Stomach smooth muscle (tissue), 2 donors: ENCODE results near the gene CCDC112.

Experiments used
- H3K27ac ChIP-seq: one replicate; pipeline ENCODE4 v1.7.0; 2013; ENCODE audit warnings: mild to moderate bottlenecking, low read length, inconsistent platforms
- H3K27me3 ChIP-seq, 2 donors: one replicate each; pipeline ENCODE4 v1.7.0; 2013; ENCODE audit warnings: low read length in 2 of 2; ENCODE audit not compliant: insufficient read depth in 2 of 2, control insufficient read depth in 1 of 2
- H3K36me3 ChIP-seq, 2 donors: one replicate each; pipeline ENCODE4 v1.7.0; 2013; ENCODE audit warnings: low read length in 2 of 2; ENCODE audit not compliant: control insufficient read depth in 2 of 2, insufficient read depth in 2 of 2
- H3K4me1 ChIP-seq: one replicate; pipeline ENCODE4 v1.7.0; 2013; ENCODE audit warnings: low read length; ENCODE audit not compliant: control insufficient read depth, insufficient read depth
- H3K4me3 ChIP-seq, 2 donors: one replicate each; pipeline ENCODE4 v1.7.0; 2013; ENCODE audit warnings: low read length in 2 of 2
- H3K9ac ChIP-seq, 2 donors: one replicate each; pipeline ENCODE4 v1.7.0; 2013; ENCODE audit warnings: low read length in 2 of 2, mild to moderate bottlenecking in 1 of 2
- H3K9me3 ChIP-seq, 2 donors: one replicate each; pipeline ENCODE4 v1.7.0; 2013; ENCODE audit warnings: low read length in 2 of 2; ENCODE audit not compliant: control insufficient read depth in 2 of 2
- donor health status: healthy.
- donor health status: Pancreatic carcinoma.

CCDC112 gene, protein sequence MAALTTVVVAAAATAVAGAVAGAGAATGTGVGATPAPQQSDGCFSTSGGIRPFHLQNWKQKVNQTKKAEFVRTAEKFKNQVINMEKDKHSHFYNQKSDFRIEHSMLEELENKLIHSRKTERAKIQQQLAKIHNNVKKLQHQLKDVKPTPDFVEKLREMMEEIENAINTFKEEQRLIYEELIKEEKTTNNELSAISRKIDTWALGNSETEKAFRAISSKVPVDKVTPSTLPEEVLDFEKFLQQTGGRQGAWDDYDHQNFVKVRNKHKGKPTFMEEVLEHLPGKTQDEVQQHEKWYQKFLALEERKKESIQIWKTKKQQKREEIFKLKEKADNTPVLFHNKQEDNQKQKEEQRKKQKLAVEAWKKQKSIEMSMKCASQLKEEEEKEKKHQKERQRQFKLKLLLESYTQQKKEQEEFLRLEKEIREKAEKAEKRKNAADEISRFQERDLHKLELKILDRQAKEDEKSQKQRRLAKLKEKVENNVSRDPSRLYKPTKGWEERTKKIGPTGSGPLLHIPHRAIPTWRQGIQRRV

DNA sequence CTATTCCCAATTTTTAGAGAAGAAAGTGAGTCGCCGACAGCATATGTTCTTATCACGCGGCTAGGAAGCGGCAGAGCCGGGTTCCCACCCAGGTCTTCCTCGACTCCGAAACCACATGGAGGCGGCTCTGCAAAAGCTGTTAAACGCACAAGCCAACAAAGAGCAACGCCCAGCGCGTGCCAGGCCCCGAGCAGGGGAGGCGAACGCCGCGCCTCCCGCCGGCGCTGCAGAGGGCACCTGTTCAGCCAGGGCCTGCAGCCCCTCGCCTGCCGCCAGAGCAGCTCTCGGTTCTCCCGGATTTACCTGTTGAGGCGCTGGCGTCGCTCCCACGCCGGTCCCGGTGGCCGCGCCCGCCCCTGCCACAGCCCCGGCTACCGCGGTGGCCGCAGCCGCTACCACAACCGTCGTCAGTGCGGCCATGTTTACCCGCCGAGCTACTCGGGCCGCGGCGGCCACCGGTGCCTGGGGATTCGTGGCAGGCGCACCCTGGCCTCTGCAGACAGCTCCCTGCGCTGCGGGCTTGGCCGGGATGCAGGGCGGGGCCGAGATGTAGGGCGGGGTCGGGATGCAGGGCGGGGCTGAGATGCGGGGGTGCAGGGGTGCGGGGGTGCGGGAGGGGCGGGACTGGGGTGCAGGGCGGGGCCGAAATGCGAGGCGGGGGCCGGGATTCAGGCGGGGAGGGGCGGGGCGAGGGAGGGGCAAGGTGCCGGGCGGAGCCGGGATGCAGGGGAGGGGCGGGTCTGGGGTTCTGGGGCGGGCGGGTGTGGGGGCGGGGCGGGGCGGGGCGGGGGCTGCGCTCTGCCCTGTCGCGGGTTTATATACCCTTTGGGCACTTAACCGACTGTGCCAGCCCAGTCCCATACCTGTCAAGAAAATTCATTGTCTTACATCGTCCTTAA is at the start of gene CCDC112:
Gene CCDC112, minus strand, starts transcription at position 531 of the 899 bp plus-strand sequence. Its CDS starts 111 bp downstream, at position 420.
- H3K27ac ChIP-seq: no peak within 1 kb of the TSS
- H3K4me1 ChIP-seq: peaks cover 5% of the 10 kb centered on the region
- H3K9ac ChIP-seq: peak within 1 kb of the TSS; percentile 36 to 60
- no peaks in the 10 kb centered on the region for H3K27me3 ChIP-seq
- H3K4me3 ChIP-seq: peak within 1 kb of the TSS; percentile 60 to 85
- no peaks in the 10 kb centered on the region for H3K9me3 ChIP-seq
- no peaks in the 10 kb centered on the region for H3K36me3 ChIP-seq

DNA sequence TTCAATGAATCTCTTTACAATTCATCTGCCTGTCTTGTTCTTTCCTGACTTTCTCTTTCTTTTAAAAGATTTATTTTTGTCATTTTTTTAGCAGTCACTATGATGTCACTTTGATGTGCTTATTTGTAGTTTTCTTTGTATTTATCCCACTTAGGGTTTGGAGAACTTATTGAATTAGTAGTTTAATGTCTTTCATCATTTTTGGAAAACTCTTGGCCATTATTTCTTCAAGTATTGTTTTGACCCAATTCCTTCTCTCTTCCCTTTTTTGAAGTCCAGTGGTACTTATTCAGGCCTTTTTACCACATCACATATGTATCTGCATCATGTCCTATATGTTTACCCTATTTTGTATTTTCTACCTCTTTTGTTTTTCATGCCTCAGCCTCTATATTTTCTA is 48.9 kb upstream of the CCDC112 start:
- no peaks in the 10 kb centered on the region for H3K4me1 ChIP-seq
- H3K27ac ChIP-seq: no peak overlapping the region
- H3K9ac ChIP-seq: no peak overlapping the region
- H3K4me3 ChIP-seq: no peak overlapping the region
- no peaks in the 10 kb centered on the region for H3K27me3 ChIP-seq
- no peaks in the 10 kb centered on the region for H3K9me3 ChIP-seq
- H3K36me3 ChIP-seq: no peaks in the 10 kb centered on the region

DNA sequence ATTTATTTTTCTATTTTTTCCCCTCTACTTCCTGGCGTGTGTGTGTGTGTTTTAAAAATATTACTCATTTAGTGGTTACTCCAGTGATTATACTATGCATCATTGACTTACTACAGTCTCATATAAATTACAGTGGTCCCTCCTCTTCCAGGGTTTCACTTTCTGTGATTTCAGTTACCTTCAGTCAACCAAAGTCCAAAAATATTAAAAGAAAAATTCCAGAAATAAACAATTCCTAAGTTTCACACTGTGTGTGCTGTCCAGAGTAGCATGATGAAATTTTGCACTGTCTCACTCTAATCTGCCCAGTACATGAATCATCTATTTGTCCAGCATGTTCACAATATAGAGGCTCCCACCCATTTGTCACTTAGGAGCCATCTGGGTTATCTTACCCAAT is 47.4 kb upstream of the CCDC112 start:
- Histone ChIP-seq H3K4me1 (no peaks in the 10 kb centered on the region), H3K4me3 (no peak overlapping the region), H3K27me3 (no peaks in the 10 kb centered on the region), H3K9me3 (no peaks in the 10 kb centered on the region), H3K27ac (no peak overlapping the region), H3K9ac (no peak overlapping the region), H3K36me3 (no peaks in the 10 kb centered on the region)

DNA sequence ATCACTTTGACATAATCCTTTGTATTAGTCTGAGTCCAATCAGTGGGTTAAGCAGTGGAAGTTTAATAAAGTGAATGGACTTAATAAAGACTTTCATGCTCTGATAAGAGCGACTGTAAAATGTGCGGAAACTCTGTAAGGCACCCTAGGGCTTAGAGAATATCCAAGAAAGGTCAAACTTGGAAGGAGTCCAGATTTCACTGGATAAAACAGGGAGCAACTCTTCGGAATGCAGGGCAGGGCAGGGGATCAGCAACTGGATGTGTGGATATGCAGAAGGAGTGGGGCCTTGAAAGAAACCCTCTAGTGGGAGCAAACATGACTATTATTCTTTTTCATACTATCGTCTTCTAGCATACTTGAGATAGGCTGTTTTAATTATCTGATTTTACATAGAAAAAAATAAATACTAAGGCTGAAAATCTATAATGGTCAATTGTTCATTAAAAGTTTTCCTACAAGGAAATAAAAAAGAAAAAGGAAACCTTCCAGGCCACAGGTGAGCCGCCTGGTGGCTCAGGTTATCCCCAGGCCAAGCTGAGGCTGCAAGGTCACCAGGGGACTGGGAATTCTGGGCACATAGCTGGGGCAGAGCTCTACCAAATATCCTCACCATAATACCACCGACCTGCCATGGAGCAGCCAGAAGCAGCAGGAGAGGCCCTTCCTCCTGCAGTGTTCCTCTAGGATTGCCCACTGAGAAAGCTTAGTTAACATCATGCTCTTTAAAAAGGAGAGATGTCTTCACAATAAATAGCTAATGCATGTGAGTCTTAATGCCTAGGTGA is 46.3 kb upstream of the CCDC112 start:
- H3K27ac ChIP-seq: no peak overlapping the region
- H3K27me3 ChIP-seq: no peaks in the 10 kb centered on the region
- no peak overlapping the region for H3K9ac ChIP-seq
- H3K4me1 ChIP-seq: no peaks in the 10 kb centered on the region
- H3K4me3 ChIP-seq: no peak overlapping the region
- no peaks in the 10 kb centered on the region for H3K9me3 ChIP-seq
- H3K36me3 ChIP-seq: no peaks in the 10 kb centered on the region

DNA sequence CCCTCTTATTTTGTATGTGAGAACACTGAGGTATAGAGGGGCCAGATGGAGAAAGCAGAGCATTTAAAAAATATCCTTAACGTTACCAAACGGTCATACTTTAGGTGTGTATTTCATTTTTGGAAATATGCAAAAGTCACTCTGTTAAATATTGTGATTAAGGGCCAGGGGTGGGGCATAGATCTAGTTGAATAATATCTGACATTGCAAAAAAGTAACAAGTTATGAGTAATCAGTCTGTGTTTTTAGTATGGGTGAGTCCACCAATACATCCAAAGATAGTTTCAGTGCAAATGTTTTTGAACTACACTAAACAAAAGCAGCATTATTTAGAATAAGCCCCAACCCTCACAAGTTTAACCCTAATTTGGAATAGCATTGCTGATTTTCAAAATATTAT is 45.3 kb upstream of the CCDC112 start:
- no peaks in the 10 kb centered on the region for H3K36me3 ChIP-seq
- H3K9ac ChIP-seq: no peak overlapping the region
- H3K9me3 ChIP-seq: no peaks in the 10 kb centered on the region
- H3K27ac ChIP-seq: no peak overlapping the region
- H3K27me3 ChIP-seq: no peaks in the 10 kb centered on the region
- H3K4me1 ChIP-seq: no peaks in the 10 kb centered on the region
- H3K4me3 ChIP-seq: no peak overlapping the region

DNA sequence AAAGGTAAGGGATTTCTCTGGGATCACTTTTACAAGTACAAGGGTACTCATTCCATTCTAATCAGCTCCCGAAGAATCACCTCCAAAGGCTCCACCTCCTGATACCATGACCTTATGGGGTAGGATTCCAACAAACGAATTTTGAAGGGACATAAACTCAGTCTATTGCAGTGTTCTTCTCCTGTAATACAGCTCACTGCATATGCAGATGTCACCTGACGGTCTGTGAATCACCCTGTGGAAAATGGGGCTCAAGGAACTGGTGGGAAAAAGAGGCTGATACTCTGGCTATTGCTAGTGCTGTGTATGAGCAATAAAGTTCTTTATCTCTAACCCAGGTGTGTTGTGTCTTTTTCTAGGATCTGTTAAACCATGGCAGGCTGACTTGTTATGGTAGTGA is 42.4 kb upstream of the CCDC112 start:
- no peak overlapping the region for H3K4me3 ChIP-seq
- no peaks in the 10 kb centered on the region for H3K27me3 ChIP-seq
- H3K27ac ChIP-seq: no peak overlapping the region
- H3K9me3 ChIP-seq: no peaks in the 10 kb centered on the region
- H3K4me1 ChIP-seq: no peaks in the 10 kb centered on the region
- no peak overlapping the region for H3K9ac ChIP-seq
- H3K36me3 ChIP-seq: no peaks in the 10 kb centered on the region

DNA sequence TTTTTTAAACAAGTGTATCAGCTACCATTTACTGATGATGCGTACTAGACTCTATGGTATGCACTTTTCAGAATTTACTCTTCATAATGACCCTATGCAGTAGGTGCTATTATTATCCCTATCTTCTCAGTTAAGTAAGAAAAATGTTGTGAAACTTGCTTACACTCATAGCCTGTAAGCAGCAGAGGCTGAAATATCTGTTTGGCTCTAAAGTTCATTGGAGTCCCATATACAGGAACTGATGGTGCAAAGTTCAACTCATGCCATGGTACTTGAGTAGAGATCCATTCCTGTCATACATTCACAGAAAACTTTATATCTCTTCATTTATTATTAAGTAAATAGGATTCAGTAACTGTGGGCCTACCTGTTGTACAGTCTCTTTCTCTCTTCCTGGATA is 41.4 kb upstream of the CCDC112 start:
- no peaks in the 10 kb centered on the region for H3K27me3 ChIP-seq
- H3K9ac ChIP-seq: no peak overlapping the region
- H3K36me3 ChIP-seq: no peaks in the 10 kb centered on the region
- no peaks in the 10 kb centered on the region for H3K9me3 ChIP-seq
- H3K4me1 ChIP-seq: no peaks in the 10 kb centered on the region
- H3K27ac ChIP-seq: no peak overlapping the region
- no peak overlapping the region for H3K4me3 ChIP-seq

DNA sequence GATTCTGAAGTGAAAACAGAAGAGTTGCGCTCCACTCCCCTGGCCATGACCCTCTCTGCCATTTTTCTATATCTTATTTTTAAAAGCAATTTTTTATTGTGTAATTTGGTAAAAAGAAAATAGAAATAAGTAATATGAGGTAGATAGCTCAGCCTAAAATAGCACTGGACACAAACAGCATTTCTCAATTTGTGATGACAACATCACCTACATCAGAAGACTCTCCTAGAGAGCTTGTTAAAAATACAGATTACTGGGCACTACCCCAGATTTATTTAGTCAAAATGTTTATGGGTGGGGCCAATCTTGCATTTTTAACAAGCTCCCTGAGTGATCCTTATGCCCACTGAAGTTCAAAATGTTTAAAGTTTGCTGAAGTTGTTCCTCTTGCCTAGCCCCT is 40.5 kb upstream of the CCDC112 start:
- Histone ChIP-seq H3K9me3 (no peaks in the 10 kb centered on the region), H3K4me3 (no peak overlapping the region), H3K27me3 (no peaks in the 10 kb centered on the region), H3K27ac (no peak overlapping the region), H3K36me3 (no peaks in the 10 kb centered on the region), H3K9ac (no peak overlapping the region), H3K4me1 (no peaks in the 10 kb centered on the region)

DNA sequence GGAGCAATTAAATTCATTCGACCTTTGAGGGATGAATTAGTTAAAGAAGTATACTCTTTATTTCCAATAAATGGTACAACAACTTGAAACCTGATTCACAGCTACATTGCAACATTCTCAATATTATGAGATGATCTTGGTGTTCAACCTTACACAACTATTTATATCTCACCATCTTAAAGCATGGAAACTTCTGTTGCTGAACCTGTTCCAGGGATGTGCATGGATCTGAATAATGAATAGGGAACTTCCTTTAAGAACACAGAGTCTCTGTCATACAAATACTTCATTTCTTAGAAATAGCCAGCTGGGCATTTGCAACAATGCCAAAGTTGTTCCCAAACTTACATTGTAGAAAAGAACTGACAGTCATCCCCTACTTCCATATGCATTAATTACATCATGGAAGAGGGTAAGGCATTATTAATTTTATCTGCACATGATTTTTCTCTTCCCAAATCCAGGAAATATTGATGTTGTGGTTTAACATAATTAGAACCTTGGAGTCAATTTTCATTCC is 39.8 kb upstream of the CCDC112 start:
- no peak overlapping the region for H3K9ac ChIP-seq
- H3K36me3 ChIP-seq: no peaks in the 10 kb centered on the region
- no peaks in the 10 kb centered on the region for H3K9me3 ChIP-seq
- H3K27me3 ChIP-seq: no peaks in the 10 kb centered on the region
- H3K4me1 ChIP-seq: no peaks in the 10 kb centered on the region
- H3K27ac ChIP-seq: no peak overlapping the region
- no peak overlapping the region for H3K4me3 ChIP-seq

DNA sequence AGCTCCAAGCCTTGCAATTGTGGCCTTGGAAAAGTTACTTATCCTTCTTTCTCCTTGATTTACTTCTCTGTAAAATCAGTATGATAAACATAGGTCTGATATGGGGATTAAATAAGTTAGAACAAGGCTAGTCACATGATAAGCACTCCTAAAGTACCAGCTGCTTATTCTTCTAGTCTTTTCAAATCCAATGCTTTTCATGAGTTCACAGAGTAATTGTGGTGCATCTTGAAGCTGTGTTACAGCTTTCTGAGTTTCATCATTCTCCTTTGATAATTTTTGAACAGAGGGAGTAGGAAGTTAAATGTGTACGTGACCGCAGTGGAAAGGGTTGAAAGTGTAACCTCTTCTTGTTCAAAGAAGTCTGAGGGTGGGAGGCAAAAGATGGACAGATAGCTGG is 38.8 kb upstream of the CCDC112 start:
- no peaks in the 10 kb centered on the region for H3K36me3 ChIP-seq
- H3K9ac ChIP-seq: no peak overlapping the region
- H3K4me1 ChIP-seq: no peaks in the 10 kb centered on the region
- no peaks in the 10 kb centered on the region for H3K27me3 ChIP-seq
- no peak overlapping the region for H3K4me3 ChIP-seq
- no peaks in the 10 kb centered on the region for H3K9me3 ChIP-seq
- H3K27ac ChIP-seq: no peak overlapping the region
